Fibroblast of pulmonary artery (primary cell): ENCODE results near the gene SEC63.
"Not testable (repeated sequence)": the region's sequence is repeated elsewhere in the genome, so short reads cannot be mapped to it uniquely, and the experiment has no call there.

ENCODE experiments used
- DNase-seq: peaks from one replicate; pipeline ENCODE4 v3.0.0-alpha.2; 2010; ENCODE audit warnings: low read depth
- H3K4me3 ChIP-seq: replicated peaks from 2 replicates; pipeline ENCODE4 v1.5.1; 2011; ENCODE audit warnings: low read depth, mild to moderate bottlenecking, control low read depth, low read length, moderate library complexity
- CTCF ChIP-seq: IDR thresholded peaks from 2 replicates; pipeline ENCODE4 v1.5.1; 2011; ENCODE audit warnings: mild to moderate bottlenecking, control low read depth, low read length, inconsistent platforms; ENCODE audit errors: missing control alignments

SEC63 gene

GRCh38 chr6:107957308-107957908, 600 bp downstream of the SEC63 start:
- H3K4me3 ChIP-seq, result peak overlapping the region; percentile 97
- TF ChIP-seq CTCF, result no peak
- DNase-seq, result peak; percentile 84

GRCh38 chr6:107956586-107957307, 1.3 kb downstream of the SEC63 start:
- peak; percentile 62 for DNase-seq
- no peak for TF ChIP-seq CTCF
- H3K4me3 ChIP-seq, result peak overlapping the region; percentile 97

GRCh38 chr6:107956181-107956580, 1.8 kb downstream of the SEC63 start:
- no peak for TF ChIP-seq CTCF
- peak overlapping the region; percentile 97 for H3K4me3 ChIP-seq
- DNase-seq, result no peak

GRCh38 chr6:107953858-107954414, 4.1 kb downstream of the SEC63 start:
- not testable (repeated sequence) for DNase-seq, H3K4me3 ChIP-seq

GRCh38 chr6:107943626-107944439, 14.2 kb downstream of the SEC63 start:
- no peak for TF ChIP-seq CTCF
- no peak for DNase-seq
- H3K4me3 ChIP-seq, result no peak overlapping the region

GRCh38 chr6:107942142-107942541, 15.9 kb downstream of the SEC63 start:
- DNase-seq, result no peak
- H3K4me3 ChIP-seq, result no peak overlapping the region
- TF ChIP-seq CTCF, result no peak

- H3K4me3 ChIP-seq, result no peak overlapping the region
- DNase-seq, result no peak
- TF ChIP-seq CTCF, result no peak
Observed at GRCh38 chr6:107941627-107942026, 16.4 kb downstream of the SEC63 start.
